Motor neuron (in vitro differentiated cells): ENCODE measurements around the gene DGKI. TPM values are rescaled to one million over a fixed set of nuclear protein-coding genes. Genes with fewer than 3 reads are reported as not detected.

Experiments used
- ATAC-seq, 8 experiments: fragments of 200-7000 bp; cut with Tn5 transposase; replicated peaks in 6 of 8; 2 replicates each; pipeline ENCODE4 v1.8.0; 2021; ENCODE audit warnings: mild to moderate bottlenecking in 8 of 8, moderate library complexity in 8 of 8
- H3K27ac ChIP-seq, 2 donors: fragments of 250-450 bp; sonication (Bioruptor Pico); 2 replicates each; pipeline ENCODE4 v1.9.0; 2021; ENCODE audit warnings: antibody characterized with exemption in 2 of 2, mild to moderate bottlenecking in 2 of 2, moderate library complexity in 1 of 2
- H3K4me1 ChIP-seq, 2 donors: fragments of 250-450 bp; sonication (Bioruptor Pico); replicated peaks in 1 of 2; 2 replicates each; pipeline ENCODE4 v1.6.1; 2021; ENCODE audit warnings: antibody characterized with exemption in 2 of 2, mild to moderate bottlenecking in 2 of 2, moderate library complexity in 1 of 2
- H3K4me3 ChIP-seq, 5 donors: fragments of 250-450 bp; sonication (Bioruptor Pico); 2 replicates each; pipeline ENCODE4 v1.9.0; 2021; ENCODE audit warnings: antibody characterized with exemption in 5 of 5, mild to moderate bottlenecking in 5 of 5, moderate library complexity in 4 of 5
- WGBS, 10 experiments: fragments of 450-650 bp; shearing (Covaris generic); methylation state at CpG; one replicate each; pipeline ENCODE4 v1.0.0; 2022; 5-methylcytosine and 5-hydroxymethylcytosine counted together
- in situ Hi-C, 9 experiments: fragments of 400-800 bp; cut with MboI; loops; one replicate each; pipeline ENCODE4 v1.15.0; 2021; ENCODE audit warnings: low sequenced_read_pairs in 9 of 9, low pct_unique_long_range_greater_than_20kb in 2 of 9; ENCODE audit not compliant: unreplicated experiment in 9 of 9
- total RNA-seq, 8 experiments: library from RNA; unstranded; fragments of 300-600 nt; gene quantifications; 2 replicates each; pipeline versions ENCODE4 v1.2.3 to v1.2.4, GENCODE V29; 2022

DGKI gene
- total RNA-seq, 8 experiments from 2014 or later = 0.27 to 30.3 (median 10.4) TPM

GRCh38 chr7:137439829-137440825, 406.6 kb downstream of the DGKI start:
- in situ Hi-C loops = no loop called here
- peak in 2 of 8 experiments; percentile 32 to 34 for ATAC-seq
- H3K27ac ChIP-seq = no peak overlapping the region

DNA sequence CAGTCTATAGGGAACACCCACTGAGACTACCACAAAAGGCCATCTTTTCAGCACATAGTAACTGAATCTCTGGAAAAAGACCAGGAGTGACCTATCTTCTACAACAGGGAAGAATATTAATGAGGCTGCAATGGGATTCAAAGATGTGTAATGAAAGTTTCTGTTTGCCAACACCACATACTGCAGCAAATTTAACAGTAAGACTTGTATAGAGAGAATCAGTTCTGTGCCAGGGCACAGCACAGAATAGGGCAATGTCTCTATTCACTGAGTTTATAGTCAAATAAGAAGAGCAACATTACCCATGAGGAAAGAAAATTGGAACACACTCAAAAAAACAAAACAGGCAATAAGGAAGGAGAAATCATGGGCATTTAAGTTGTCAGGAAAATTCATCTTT, 411.8 kb downstream of the DGKI start:
- peaks cover 0 to 7% of the 10 kb centered on the region in 2 donors for H3K4me1 ChIP-seq
- in situ Hi-C loops = no loop called here
- H3K4me3 ChIP-seq = no peak overlapping the region
- ATAC-seq = peak in 2 of 8 experiments; percentile 26 to 79
- H3K27ac ChIP-seq = no peak overlapping the region

More at GRCh38 chr7:137439829-137440825, 406.6 kb downstream of the DGKI start:
- 54 to 85% (median 66%) methylated on average over 1 to 6 of the region's 6 CpGs; no CpG with 5 or more reads in 2 of the 10 experiments for WGBS, 10 experiments
- H3K4me1 ChIP-seq = peaks cover 0 to 7% of the 10 kb centered on the region in 2 donors
- no peak overlapping the region for H3K4me3 ChIP-seq

DNA sequence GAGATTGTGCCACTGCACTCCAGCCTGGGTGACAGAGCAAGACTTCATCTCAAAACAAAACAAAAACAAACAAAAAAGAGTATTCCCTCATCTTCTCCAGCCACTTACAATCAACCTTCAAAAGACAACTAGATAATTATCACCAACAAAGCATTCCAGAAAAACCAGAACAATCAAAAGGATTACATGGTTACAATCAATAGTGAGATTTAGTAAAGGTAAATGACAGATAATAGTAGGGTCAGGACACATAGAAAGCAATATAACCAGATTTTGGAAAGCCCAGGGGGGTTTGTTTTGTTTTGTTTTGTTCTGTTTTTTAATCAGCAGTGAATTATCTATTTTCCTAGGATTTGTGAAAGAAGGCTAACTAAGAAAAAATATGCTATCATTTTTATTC, 412.2 kb downstream of the DGKI start:
- in situ Hi-C loops = no loop called here
- ATAC-seq = no peak
- Histone ChIP-seq H3K4me1 (peaks cover 0 to 4% of the 10 kb centered on the region in 2 donors), H3K27ac (no peak overlapping the region), H3K4me3 (no peak overlapping the region)

- Histone ChIP-seq H3K27ac (no peak overlapping the region), H3K4me3 (no peak overlapping the region), H3K4me1 (no peaks in the 10 kb centered on the region)
- in situ Hi-C loops = no loop called here
- ATAC-seq = no peak
These were observed 423.5 kb downstream of the DGKI start for GRCh38 chr7:137423321-137423720.

GRCh38 chr7:137421366-137421765, 425.4 kb downstream of the DGKI start:
- Histone ChIP-seq H3K27ac (no peak overlapping the region), H3K4me3 (no peak overlapping the region), H3K4me1 (no peaks in the 10 kb centered on the region)
- in situ Hi-C loops = no loop called here
- WGBS, 10 experiments = 0 to 93% (median 59%) methylated on average over 1 to 3 of the region's 3 CpGs; no CpG with 5 or more reads in 2 of the 10 experiments
- ATAC-seq = no peak

DNA sequence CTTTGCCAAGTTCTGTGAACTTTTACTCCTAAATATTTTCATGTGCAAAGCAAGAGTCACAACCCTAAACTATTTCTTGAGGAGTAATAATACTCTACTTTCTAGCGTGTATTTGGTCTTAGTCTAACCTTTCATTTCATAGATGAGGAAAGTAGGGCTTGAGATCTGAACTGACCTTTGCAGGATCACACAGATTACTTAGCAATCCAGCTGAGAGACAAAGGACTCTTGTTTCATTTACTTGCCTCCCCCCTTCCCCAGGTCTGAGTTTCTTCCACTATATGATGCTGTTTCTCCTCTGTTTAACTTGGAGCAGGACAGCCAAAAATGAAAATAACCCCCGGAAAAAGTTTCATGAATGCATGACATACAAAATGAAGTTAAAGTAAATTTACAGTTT, 427.9 kb downstream of the DGKI start:
- Histone ChIP-seq H3K4me3 (no peak overlapping the region), H3K27ac (no peak overlapping the region), H3K4me1 (no peaks in the 10 kb centered on the region)
- in situ Hi-C loops = no loop called here
- no peak for ATAC-seq
- 17 to 100% (median 86%) methylated on average over 1 to 2 of the region's 2 CpGs; no CpG with 5 or more reads in 1 of the 10 experiments for WGBS, 10 experiments

GRCh38 chr7:137417464-137417863, 429.3 kb downstream of the DGKI start:
- Histone ChIP-seq H3K27ac (no peak overlapping the region), H3K4me3 (no peak overlapping the region), H3K4me1 (no peaks in the 10 kb centered on the region)
- in situ Hi-C loops = no loop called here
- ATAC-seq = peak in 3 of 8 experiments; percentile 63 to 96 (median 92)
- 7 to 86% (median 63%) methylated on average over 1 to 2 of the region's 2 CpGs; no CpG with 5 or more reads in 5 of the 10 experiments for WGBS, 10 experiments

- in situ Hi-C loops = no loop called here
- no peak overlapping the region for H3K27ac ChIP-seq
- H3K4me1 ChIP-seq = no peaks in the 10 kb centered on the region
- H3K4me3 ChIP-seq = no peak overlapping the region
- WGBS, 10 experiments = 0 to 100% (median 44%) methylated on average over 1 of the region's 1 CpG; no CpG with 5 or more reads in 2 of the 10 experiments
- ATAC-seq = no peak
These were observed 432.9 kb downstream of the DGKI start for GRCh38 chr7:137413901-137414300.

- Histone ChIP-seq H3K4me1 (no peaks in the 10 kb centered on the region), H3K4me3 (no peak overlapping the region), H3K27ac (no peak overlapping the region)
- peak in 1 of 8 experiments; percentile 26 for ATAC-seq
- WGBS, 10 experiments = 28 to 90% (median 71%) methylated on average over 2 to 3 of the region's 3 CpGs; no CpG with 5 or more reads in 2 of the 10 experiments
- in situ Hi-C loops = no loop called here
These were observed 435.3 kb downstream of the DGKI start for GRCh38 chr7:137411446-137411845.

DNA sequence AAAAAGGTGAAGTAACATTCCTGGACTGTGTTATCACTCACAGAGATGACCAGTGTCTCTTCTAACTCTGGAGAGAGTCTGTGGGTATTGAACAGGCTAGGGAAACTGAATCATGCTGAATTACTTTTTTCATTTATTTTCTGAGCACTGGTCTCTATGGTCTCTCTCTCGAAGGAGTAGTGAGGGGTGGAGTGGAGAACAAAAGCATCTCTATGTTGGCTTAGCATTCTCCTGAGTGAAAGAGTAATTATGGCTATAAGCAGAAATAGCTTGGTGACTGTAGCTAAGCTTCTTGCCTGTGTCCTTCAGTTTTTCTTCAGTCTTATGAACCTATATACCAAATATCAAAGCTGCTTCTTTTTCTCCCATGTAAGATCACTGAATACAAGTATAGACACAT, 438.6 kb downstream of the DGKI start:
- Histone ChIP-seq H3K4me3 (no peak overlapping the region), H3K4me1 (peaks cover under 1 to 2% of the 10 kb centered on the region in 2 donors), H3K27ac (no peak overlapping the region)
- in situ Hi-C loops = no loop called here
- no peak for ATAC-seq
- WGBS, 10 experiments = 20 to 86% (median 60%) methylated on average over 1 of the region's 1 CpG; no CpG with 5 or more reads in 5 of the 10 experiments

- Histone ChIP-seq H3K4me1 (peaks cover 9% of the 10 kb centered on the region in 2 donors), H3K27ac (no peak overlapping the region), H3K4me3 (no peak overlapping the region)
- in situ Hi-C loops = no loop called here
- no peak for ATAC-seq
- WGBS, 10 experiments = 63 to 96% (median 86%) methylated on average over 1 to 3 of the region's 3 CpGs; no CpG with 5 or more reads in 1 of the 10 experiments
These were observed 439.7 kb downstream of the DGKI start for GRCh38 chr7:137407078-137407477.

GRCh38 chr7:137404660-137405317, 442.0 kb downstream of the DGKI start:
- Histone ChIP-seq H3K27ac (no peak overlapping the region), H3K4me3 (no peak overlapping the region), H3K4me1 (peaks cover 9% of the 10 kb centered on the region in 2 donors)
- in situ Hi-C loops = no loop called here
- peak in 2 of 8 experiments; percentile 90 to 91 for ATAC-seq
- WGBS, 10 experiments = 0 to 98% (median 84%) methylated on average over 1 to 5 of the region's 5 CpGs; no CpG with 5 or more reads in 2 of the 10 experiments

GRCh38 chr7:137403353-137403695, 443.4 kb downstream of the DGKI start:
- no peak overlapping the region for H3K4me3 ChIP-seq
- ATAC-seq = no peak
- H3K27ac ChIP-seq = no peak overlapping the region
- H3K4me1 ChIP-seq = peaks cover 9% of the 10 kb centered on the region in 2 donors
- in situ Hi-C loops = no loop called here
- WGBS, 10 experiments = 44 to 100% (median 60%) methylated on average over 1 to 2 of the region's 2 CpGs; no CpG with 5 or more reads in 3 of the 10 experiments
